Measurements from ENCODE around the gene CLIC6. TPM values are rescaled to one million over a fixed set of nuclear protein-coding genes. Genes with fewer than 3 reads are reported as not detected.
"Not testable (repeated sequence)": the region's sequence is repeated elsewhere in the genome, so short reads cannot be mapped to it uniquely, and the experiment has no call there.

CLIC6 gene
- total RNA-seq, 1 donor: under 0.01 TPM

DNA sequence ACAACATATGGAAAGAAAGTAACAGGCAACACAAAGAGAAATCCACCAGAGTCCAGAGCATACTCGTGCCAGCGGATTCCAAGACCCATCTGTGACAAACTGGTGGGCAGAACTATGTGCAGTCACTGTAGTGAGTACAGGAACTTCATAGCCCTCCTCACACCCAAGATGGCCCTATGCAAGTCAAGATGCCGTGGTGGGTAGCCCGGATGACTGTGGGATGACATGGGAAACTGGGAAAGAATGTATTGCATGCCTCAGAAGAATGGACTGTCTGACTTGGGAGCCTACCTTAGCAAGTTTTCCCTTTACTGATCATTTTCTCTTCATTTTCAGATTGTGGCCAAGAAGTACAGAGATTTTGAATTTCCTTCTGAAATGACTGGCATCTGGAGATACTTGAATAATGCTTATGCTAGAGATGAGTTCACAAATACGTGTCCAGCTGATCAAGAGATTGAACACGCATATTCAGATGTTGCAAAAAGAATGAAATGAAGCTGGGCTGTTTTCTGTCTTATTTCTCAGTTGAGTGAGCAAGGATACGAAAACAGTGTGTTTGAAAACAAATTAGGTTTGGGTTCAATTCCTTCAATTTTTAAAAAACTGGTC lies 47.3 kb downstream of the CLIC6 start:
- no peak for DNase-seq (ENCODE audit: low read depth)
- H3K4me3 ChIP-seq (ENCODE audit: low read depth, low read length): no peak overlapping the region
- TF ChIP-seq, protein P1, sequence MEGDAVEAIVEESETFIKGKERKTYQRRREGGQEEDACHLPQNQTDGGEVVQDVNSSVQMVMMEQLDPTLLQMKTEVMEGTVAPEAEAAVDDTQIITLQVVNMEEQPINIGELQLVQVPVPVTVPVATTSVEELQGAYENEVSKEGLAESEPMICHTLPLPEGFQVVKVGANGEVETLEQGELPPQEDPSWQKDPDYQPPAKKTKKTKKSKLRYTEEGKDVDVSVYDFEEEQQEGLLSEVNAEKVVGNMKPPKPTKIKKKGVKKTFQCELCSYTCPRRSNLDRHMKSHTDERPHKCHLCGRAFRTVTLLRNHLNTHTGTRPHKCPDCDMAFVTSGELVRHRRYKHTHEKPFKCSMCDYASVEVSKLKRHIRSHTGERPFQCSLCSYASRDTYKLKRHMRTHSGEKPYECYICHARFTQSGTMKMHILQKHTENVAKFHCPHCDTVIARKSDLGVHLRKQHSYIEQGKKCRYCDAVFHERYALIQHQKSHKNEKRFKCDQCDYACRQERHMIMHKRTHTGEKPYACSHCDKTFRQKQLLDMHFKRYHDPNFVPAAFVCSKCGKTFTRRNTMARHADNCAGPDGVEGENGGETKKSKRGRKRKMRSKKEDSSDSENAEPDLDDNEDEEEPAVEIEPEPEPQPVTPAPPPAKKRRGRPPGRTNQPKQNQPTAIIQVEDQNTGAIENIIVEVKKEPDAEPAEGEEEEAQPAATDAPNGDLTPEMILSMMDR (IDR thresholded peaks at IDR 0.05; ENCODE audit: insufficient read depth, low read depth, low read length): no peak

DNA sequence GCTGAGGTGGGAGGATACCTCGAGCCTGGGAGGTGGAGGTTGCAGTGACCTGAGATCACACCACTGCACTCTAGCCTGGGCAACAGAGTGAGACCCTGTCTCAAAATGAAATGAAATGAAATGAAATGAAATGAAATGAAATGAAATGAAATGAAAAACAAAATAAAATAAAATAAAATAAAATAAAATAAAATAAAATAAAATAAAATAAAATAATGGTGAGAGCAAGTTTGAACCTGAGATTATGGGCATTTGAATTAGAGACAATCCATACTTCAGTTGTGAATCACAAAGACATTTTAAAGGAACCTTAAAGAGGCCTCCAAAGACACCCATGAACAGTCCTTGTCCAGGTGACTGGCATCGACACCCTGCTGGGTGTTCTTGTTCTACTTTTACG lies 49.7 kb downstream of the CLIC6 start:
- not testable (repeated sequence) for DNase-seq (ENCODE audit: low read depth); H3K4me3 ChIP-seq (ENCODE audit: low read depth, low read length)

DNA sequence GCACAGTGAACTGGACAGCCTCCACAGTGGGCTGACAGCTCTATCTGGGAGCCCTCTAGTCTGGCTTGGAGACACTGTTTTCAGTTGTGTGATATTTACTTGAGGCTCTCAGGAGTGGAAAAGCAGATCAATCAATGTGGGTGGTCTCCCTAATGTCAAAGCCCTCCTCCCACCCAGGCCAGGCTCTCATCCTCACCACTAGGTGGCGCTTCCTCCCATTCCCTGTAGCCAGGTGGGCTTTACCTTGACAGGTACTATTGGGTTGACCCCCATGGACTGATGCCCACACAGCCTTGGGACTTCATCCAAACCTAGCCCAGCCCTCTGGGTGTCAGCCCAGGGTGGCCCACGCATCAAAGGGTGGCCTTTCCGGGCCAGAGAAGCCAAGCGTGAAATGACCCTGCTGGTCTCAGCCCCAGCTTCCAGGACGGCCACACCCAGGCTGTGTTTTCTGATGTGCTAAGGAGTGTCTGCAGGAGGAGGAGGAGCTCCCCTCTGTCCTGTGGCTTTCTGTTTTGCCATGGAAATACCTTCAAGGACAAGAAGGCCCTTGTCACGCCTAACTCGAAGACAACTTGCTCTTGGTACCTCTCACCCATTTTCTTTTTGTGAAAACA lies 54.0 kb downstream of the CLIC6 start:
- no peak overlapping the region for H3K4me3 ChIP-seq (ENCODE audit: low read depth, low read length)
- TF ChIP-seq, protein P1 (IDR thresholded peaks at IDR 0.05; ENCODE audit: insufficient read depth, low read depth, low read length): peak; percentile 51
- DNase-seq (ENCODE audit: low read depth): no peak

DNA sequence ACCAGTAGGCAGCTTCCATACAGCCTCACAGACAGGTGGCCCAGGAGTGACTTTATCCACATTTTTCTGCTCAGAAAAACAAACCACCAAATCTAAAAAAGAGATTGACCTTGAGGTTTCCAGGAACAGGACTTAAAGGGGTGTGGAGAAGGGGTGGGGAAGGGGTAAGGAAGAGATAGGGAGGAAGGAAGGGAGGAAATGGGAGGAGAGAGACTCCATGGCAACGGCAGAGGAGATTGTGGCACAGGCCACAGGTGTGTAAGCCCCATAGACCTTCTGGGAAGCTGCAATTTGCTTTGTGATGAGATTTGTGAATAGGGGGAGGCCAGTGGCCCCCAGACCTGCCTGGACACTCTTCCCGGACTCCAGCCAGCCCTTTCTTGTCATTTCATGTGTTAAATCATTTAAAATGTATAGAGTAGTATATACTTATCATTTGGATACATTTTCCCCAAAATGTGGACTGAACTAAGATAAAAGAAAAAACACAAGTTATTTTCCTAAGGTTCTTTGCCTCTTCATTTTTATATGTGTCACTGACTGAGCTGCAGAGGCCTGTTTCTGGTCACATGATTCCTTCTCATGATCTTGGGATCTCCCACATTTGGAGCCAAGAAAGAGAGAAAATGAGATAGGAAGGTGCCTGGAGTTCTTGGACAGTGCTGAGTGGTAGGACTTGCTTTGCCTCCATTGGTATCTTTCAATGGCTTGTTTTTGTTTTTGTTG lies 55.5 kb downstream of the CLIC6 start:
- TF ChIP-seq, protein P1 (IDR thresholded peaks at IDR 0.05; ENCODE audit: insufficient read depth, low read depth, low read length): no peak
- no peak overlapping the region for H3K4me3 ChIP-seq (ENCODE audit: low read depth, low read length)
- DNase-seq (ENCODE audit: low read depth): no peak

DNA sequence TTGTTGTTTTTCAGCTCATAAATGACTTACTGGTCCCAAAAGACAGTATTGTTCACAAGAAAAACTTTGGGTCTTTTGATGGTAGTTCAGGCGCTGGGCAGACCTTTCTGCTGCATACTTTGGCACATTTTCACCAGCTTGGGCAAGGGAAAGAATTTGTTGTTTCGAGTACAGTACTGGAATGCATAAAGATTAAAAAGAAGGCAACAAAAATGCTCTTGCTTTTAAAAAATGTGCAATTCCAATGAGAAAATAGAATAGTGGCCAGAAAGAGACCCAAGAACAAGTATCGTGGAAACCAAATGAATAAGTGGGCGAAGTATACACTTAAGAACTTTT lies 56.0 kb downstream of the CLIC6 start:
- DNase-seq (ENCODE audit: low read depth): no peak
- TF ChIP-seq, protein P1 (IDR thresholded peaks at IDR 0.05; ENCODE audit: insufficient read depth, low read depth, low read length): no peak
- H3K4me3 ChIP-seq (ENCODE audit: low read depth, low read length): no peak overlapping the region

DNA sequence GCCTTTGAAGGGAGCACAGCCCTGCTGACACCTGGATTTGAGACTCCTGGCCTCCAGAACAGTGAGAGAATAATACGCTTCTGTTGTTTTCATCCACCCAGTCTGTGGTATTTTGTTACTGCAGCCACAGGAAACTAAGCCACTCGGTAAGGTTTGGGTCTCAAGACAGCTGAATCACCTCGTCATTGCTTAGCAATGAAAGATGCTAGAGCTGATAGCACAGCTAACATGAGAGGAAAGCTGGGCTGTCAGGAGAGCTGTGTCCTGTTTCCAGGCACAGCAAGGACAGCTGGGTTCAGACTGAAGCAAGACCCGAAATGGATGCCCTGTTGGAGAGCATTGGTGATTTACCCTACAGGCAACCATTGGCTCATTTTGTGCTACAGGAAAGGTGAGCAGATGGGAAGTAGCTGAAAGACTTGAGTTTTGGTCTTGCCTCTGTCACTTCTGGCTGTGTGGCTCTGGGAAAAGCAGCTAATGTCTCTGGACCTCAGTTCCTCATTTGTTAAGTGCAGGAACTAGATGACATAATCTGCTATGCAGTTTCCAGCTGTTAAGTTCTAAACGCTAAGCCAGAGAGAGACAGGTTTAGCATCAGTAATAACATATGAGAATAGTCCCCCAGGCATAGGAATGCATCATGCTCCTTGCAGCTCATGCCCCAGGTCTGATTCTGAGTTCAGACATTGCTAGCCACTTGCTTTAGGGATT lies 58.0 kb downstream of the CLIC6 start:
- TF ChIP-seq, protein P1 (IDR thresholded peaks at IDR 0.05; ENCODE audit: insufficient read depth, low read depth, low read length): no peak
- no peak overlapping the region for H3K4me3 ChIP-seq (ENCODE audit: low read depth, low read length)
- DNase-seq (ENCODE audit: low read depth): peak; percentile 52

DNA sequence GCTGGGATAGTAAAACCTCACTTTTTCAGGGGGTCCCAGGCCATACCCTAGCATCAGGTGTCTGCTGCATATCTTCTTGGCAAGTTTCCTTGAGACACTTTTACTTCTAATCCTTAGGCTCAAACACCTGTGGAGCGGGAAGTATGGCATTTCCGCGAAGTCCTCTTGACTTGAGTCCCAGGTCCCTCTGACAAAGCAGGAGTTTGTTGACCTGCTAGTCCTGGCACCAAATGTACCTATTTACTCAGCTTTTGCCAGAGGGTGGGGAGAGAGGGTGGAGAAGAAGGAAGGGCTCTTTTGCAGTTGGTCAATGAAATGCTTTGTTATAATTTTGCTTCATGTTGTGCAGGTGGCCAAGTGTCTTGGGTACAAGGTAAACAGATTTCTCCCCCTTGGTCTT lies 59.7 kb downstream of the CLIC6 start:
- TF ChIP-seq, protein P1 (IDR thresholded peaks at IDR 0.05; ENCODE audit: insufficient read depth, low read depth, low read length): no peak
- DNase-seq (ENCODE audit: low read depth): no peak
- no peak overlapping the region for H3K4me3 ChIP-seq (ENCODE audit: low read depth, low read length)

Data from fibroblast of villous mesenchyme (primary cell).